ENCODE data around the gene MACIR.
A peak's percentile ranks its signal among the peaks of the same experiment; 100 is the strongest.
"Not testable (repeated sequence)": the region's sequence is repeated elsewhere in the genome, so short reads cannot be mapped to it uniquely, and the experiment has no call there.

Gene MACIR, protein sequence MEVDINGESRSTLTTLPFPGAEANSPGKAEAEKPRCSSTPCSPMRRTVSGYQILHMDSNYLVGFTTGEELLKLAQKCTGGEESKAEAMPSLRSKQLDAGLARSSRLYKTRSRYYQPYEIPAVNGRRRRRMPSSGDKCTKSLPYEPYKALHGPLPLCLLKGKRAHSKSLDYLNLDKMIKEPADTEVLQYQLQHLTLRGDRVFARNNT

DNA sequence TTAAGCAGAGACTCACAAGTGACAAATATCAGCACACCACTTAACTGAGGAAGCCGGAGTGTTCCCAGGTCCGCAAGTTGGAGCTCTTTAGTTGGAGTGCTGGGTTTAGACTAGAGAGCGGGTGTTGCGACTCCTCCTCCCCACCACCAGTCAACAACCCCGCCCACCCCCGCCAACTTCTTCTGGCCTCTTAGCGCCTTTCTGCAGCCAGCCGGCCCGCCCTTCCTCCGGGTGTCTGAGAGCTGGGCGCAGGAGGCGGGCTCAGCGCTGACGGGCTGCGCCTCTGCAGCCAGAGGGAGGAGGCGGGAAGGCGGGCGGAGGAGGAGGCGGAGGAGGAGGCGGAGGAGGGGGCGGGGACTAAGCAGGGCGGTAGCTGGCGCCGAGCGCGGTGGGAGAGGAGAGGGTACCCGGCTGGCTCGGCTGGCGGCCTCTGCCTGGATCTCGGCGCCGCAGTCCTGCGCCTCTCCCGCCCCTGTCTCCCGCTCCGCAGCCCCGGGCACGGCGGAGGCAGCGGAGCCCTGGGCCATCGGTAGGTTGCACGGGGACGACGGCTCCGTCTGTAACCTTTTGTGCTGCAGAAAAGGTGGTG is at the start of gene MACIR:
TSS of gene MACIR (plus strand) at position 396 of the 589 bp plus-strand sequence. CDS start 17,157 bp downstream, outside the sequence.
- peak; percentile 71 to 95 (median 79) for DNase-seq (ENCODE audit: low read depth in 3 of 3)

DNA sequence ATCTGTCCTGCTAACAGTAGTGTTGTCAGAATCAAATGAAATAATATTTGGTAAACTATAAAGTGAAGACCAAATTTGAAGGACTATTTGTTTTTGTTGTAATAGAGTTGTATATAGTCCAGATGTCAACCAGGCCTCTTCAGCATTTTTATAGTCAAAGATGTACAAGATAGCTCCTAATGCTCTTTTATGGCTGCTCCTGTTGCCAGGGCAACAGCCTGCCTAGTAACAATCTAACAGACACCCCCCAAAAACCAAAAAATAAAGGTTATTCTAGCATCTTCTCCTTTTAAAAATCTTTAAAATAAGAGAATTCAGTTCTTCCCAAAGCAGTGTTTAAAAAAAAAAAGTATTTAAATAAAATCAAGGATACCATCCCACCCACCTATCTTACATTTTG is 49.5 kb upstream of the MACIR start:
- DNase-seq (ENCODE audit: low read depth in 3 of 3) = no peak

DNA sequence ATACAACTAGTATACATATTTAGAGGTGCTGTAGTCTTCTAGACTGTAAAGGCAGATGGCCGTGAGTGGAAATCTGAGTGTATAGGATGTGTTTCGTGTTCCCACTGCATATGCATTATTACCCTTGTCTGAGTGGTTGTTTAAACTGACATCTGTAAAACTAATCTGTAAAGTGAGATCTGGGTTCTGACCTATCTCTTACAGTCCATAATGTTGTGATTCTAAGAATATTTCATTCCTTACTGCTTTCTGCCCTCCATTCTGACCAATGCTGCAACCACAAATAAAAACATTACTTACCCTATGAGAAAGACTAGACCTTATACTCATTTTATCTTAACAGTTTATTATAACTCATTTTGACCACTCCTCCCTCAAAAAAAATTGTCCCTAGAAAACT is 47.6 kb upstream of the MACIR start:
- DNase-seq (ENCODE audit: low read depth in 3 of 3) = no peak

DNA sequence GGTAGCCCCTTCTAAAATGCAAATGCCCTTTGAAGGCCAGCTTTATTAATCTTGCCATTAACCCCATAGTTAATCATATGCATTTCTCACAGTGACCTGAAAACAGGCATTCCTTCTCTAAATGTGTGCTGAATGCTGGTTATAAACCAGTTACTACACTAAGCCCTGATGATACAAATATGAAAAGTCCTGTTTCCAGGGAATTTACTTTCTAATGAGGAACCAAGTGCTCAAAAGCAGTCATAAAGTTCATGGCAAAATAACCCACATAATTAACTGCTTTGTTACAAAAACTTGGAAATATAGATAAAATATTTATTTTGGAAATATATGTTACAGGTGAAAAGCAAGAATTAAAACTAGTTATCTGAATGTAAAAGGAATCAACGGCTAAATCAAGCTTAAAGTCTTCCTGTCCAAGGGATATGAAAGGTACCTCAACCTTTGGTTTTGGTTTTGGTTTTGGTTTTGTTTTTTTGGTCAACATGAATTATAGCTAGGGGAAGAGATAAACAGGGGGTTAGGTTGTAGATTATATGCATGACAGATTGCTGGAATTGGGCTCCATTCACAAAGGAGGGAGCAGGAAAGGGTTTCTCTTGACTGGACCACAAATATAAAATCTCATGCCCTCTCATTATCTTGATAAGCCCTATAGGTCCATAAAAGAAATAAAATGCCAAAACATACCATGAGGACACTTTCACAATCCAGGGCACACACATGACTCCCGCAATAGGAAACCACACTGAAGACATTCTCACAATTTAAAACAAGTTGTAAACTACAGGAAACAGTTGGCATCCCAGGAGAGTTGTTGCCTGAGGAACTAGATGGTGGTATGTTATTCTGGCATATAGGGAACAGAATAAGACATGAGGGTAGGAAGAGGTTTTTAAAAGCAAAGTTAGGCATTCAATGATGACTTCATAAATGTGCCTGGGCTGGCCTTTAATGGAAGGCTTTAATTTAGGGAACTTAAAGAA is 46.7 kb upstream of the MACIR start:
- no peak for DNase-seq (ENCODE audit: low read depth in 3 of 3)

DNA sequence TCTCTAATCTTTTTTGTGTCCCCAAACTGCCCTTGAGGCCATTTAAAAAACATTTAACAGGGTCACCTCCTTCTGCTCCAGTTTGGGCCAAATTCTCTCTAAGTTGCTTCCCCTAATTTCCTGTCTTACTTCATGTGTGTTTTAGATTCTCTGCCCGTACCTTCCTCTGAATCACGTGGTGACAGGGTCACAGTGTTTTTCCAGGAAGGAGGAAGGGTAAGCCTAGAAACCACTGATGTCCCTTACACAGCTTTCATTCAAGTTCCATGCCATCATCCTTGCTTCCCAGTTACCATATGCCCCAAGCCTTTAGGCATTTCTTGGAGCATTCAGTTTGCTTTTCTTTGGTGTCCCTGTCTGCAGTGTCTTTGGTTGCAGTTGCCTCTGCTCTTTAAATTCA is 42.4 kb upstream of the MACIR start:
- no peak for DNase-seq (ENCODE audit: low read depth in 3 of 3)

DNA sequence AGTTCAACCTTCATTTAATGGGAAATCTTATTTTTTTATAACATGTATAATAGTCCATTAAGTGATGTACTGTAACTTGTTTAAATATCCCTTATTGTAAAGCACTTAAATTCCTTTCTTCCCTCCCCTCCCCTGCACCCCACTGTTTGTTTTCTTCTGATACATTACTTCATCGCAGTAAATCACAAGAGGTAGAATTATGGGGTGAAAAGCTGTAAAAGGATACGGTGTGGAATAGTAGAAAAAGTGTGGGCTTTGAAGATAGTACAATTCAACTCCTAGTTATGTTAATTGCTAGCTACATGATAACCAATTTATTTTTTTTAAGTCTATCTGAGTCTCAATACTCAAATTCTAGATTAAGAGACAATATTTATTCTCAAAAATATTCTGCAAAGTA is 41.9 kb upstream of the MACIR start:
- no peak for DNase-seq (ENCODE audit: low read depth in 3 of 3)

DNA sequence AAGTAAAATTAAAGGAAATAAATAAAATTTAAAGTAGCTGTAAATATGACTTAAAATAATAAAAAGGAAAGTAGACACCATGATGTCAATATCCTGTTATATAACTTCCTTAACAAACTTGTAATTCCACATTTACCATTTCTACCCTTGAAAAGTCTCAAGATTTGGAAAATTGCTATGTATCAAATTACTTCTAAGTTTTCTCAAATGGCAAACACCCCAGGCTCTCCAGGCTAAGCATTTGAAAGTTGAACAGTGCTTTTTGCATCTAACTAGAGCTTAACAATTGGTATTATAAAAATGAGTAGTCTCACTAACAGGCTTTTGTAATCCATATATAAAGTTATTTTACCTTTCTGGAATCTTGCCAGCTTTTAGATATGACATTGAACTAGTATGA is 41.5 kb upstream of the MACIR start:
- DNase-seq (ENCODE audit: low read depth in 3 of 3) = no peak

DNA sequence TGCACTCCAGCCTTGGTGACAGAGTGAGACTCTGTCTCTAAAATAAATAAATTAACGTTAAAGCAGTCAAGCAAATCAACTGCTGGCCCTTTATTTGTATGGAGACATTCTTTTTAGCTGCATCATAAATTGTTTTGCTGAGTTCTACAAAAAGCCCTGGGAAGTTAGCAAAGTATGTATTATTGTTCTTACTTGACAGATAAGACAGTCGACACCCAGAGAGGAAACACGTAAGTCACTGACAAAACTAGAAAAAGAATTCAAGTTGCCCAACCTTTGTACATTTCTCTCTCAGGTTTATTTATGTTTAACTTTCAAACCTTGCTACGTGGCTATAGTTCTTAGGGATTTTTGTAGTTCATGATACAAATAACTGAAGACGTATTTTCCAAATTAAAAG is 40.4 kb upstream of the MACIR start:
- no peak for DNase-seq (ENCODE audit: low read depth in 3 of 3)

DNA sequence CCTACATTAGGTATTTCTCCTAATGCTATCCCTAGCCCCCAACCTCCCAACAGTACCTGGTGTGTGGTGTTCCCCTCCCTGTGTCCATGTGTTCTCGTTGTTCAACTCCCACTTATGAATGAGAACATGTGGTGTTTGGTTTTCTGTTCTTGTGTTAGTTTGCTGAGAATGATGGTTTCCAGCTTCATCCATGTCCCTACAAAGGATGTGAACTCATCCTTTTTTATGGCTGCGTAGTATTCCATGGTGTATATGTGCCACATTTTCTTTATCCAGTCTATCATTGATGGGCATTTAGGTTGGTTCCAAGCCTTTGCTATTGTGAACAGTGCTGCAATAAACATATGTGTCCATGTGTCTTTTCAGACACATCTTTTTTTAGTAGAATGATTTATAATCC is 39.5 kb upstream of the MACIR start:
- not testable (repeated sequence) for DNase-seq (ENCODE audit: low read depth in 3 of 3)

DNA sequence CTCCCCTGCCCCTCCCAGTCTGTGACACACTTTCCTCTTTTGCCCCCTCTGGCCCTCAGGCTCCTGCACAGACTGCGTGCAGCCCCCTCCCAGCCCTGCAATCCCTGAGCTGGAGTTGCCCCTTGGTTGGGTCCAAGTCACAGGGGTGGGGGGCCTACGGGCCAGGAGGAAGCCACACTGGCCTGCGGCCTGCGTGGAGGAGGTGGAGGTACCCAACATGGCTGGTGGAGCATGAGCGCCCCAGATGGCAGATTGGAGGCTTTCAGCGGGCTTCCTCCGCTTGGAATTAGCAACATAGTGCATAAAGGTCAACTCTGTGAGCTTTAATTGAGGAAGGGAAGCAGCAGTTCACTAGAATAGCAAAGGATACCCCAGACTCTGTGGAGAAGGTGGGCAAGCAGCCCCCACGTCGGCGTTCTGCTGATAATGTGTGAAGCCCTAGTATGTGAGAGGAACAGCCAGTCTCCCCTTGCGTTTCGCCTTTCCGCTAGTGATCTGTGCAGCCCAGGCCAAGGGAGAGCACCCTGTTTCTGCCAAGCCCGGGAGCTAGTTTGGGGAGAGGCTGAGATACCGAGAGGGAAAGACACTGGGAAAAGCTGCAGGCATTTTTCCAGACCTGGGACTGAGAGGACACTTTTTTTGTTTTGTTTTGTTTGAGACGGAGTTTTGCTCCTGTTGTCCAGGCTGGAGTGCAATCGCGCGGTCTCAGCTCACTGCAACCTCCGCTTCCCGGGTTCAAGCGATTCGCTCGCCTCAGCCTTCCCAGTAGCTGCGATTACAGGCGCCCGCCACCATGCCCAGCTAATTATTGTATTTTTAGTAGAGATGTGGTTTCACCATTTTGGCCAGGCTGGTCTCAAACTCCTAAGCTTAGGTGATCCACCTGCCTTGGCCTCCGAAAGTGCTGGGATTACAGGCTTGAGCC is 35.3 kb upstream of the MACIR start:
- DNase-seq (ENCODE audit: low read depth in 3 of 3) = no peak

DNA sequence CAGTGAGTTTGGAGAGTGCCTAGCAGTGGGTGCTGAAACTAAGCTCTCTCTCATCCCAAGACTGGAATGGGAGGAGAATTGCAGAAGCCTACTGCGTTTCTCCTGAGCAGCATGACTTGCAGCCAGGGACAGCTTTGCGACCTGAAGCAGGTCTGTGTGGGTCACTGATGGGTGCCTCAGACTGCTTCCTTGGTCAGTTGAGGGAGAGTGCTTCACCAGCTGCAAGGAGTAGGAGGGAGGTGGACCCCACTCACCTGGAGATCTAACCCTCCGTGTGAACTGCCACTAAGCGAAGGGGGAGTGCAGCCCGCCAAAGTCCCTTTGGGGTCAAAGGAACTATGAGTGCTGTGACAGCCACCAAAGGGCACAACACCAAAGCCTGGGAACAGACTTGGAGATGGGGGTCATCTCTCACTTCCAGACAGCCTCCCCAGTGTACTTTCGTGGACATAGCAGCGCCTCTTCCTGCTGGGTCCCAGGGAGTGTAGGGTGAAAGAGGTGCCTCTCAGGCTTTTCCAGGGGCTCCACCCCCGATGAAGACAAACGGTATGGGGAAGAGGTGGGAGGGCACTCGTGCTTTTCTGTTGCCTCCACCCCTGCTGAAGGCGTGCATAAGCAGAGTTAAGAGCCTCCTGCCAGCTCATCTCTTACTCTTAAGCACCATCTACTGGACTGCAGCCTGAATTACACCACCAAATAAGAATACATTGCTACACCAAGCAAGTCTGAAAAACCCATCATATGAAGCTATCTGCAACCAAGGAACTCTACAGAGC is 34.3 kb upstream of the MACIR start:
- peak in 1 of 3 experiments; percentile 9 for DNase-seq (ENCODE audit: low read depth in 3 of 3)

DNA sequence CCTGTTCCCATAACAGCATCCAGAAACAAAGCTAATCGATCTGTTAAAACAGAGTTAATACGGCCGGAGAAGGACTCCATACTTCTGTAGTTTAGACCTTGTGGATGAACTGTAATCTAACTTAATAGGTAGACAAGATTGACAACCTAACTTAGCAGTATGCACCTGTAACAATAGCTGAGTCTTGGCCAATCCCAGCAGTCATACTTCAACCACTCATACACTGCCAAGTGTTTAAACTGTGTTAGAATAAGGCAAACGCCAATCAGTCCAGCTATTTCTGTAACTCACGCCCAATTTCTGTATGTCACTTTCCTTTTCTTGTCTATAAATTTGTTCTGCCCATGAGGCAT is 33.7 kb upstream of the MACIR start:
- no peak for DNase-seq (ENCODE audit: low read depth in 3 of 3)

DNA sequence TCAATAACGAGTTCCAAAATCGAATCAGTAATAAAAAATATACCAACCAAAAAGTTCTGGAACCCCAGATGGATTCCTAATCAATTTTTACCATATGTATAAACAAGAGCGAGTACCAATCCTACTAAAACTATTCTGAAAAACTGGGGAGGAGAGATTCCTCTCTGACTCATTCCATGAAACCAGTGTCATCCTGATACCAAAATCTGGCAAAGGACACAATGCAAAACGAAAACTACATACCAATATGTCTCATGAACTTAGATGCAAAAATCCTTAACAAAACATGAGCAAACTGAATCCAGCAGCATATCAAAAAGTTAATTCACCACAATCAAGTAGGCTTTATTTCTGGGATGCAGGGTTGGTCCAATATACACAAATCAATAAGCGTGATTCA is 30.5 kb upstream of the MACIR start:
- DNase-seq (ENCODE audit: low read depth in 3 of 3) = no peak

DNA sequence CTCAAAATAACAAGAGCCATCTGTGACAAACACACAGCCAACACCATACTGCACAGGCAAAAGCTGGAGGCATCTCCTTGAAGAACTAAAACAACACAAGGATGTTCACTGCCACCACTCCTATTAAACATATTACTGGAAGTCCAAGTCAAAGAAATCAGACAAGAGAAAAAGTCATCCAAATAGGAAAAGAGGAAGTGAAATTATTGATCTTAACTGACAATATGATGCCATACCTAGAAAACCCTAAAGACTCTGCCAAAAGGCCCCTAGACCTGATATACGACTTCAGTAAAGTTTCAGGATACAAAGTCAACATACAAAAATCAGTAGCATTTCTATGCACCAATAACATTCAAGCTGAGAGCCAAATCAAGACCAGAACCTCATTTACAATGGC is 30.0 kb upstream of the MACIR start:
- DNase-seq (ENCODE audit: low read depth in 3 of 3) = no peak

DNA sequence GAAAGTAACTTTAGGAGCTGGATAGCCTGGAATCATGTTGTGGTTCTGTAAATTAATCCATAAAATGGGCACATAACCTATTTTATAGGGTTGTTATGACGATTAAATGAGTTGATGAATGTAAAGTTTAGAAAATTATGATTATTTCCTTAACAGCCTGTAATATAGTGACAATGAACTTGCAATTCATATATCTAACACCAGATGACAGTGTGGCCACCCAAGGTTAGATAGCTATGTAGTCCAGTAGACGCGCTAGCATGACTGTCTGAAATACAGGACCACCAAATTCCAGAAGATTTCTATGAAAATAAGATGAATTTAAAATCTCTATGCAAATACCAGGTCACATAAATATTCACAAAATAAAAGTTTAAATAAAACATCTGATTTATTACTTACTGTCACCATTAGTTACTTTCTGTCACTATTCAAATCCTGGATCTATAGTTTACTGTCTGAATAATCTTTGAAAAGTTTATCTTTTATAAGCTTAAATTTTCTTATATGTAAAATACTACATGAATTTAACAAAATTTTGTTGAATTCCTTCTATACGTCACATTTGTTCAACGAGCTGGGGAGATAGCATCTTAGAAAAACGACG is 26.1 kb upstream of the MACIR start:
- DNase-seq (ENCODE audit: low read depth in 3 of 3) = no peak

DNA sequence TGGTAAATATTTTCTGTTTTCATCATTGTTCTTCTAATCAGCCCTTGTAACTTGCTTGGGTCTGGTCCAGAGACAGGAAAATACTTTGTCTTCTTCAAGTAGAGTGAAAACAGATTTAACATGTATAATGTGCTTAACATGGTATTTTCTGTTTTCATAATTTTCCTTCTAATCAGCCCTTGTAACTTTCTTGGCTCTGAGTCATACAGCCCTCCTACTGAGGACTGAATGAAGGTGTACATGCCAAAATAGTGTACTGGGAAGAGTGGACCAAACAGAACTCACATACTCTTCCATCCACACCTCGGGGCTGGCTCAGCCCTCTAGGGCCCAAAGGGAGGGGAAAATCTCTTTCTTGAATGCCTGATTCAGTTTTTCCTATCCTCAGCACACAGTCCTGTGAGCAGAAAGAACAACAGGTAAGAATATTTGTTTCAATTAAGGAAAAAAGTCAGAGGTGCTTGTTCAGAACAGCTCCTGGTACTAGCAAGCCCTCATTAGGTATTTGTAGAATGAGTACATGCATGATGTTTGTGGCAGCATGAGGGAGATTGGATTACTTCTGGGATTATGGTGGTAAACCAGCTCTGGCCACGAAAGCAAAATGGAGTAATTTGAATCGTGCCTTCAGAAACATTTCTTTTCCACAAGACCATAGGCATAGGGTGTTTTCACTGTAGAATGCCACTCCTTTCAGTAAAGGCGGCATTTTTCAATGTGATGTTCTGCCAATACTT is 24.2 kb upstream of the MACIR start:
- DNase-seq (ENCODE audit: low read depth in 3 of 3) = no peak

DNA sequence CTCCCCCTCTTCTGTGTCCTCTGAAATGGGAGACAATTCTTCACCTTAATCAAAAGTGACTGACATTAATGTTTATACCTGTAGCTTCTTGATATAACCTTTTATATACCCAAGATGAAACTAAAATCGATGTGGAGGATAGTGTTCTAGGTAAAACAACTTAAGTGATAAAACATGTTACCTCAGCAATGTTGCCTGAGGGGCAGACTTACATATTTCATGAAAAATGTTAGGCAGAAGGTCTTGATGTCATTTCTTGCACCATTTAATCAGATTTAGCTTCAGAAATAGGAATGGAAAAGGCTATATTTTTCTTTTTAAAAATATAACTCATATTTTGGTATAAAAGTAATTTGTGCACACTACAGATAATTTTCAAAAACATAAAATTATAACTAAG is 22.7 kb upstream of the MACIR start:
- no peak for DNase-seq (ENCODE audit: low read depth in 3 of 3)

DNA sequence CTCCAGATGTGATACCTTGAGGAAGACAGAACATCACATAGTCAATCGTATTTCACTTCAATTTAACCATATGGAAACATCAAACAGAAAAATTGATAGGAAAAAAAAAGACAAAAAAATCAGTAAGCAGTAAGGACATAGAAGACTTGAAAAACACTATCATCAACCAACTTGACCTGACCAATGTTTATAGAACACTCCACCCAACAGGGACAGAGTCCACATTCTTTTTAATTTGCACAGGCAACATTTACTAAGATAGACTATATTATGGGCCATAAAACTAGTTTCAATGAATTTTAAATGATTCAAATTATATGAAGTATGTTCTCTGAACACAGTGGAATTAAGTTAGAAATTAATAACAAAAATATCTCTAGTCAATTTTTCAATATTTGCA is 20.8 kb upstream of the MACIR start:
- DNase-seq (ENCODE audit: low read depth in 3 of 3) = no peak

DNA sequence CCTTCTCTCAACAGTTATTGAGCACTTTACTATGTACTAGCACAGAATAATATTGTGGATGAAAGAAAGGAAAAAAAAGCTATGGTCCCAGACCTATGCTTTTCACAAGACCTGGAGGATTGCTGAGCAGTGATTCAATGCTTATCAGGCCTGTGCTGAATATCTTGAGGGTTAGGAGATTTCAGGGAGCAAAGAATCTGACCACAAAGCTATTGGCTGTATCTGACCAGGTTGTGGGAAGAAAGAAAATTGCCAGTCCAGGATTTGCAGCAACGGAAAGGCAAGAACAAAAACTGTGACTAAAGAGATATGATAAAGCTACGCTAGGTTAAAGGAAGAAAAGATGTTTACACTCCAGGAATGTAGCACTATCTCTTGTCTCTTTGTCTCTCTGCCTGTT is 14.9 kb upstream of the MACIR start:
- DNase-seq (ENCODE audit: low read depth in 3 of 3) = no peak

DNA sequence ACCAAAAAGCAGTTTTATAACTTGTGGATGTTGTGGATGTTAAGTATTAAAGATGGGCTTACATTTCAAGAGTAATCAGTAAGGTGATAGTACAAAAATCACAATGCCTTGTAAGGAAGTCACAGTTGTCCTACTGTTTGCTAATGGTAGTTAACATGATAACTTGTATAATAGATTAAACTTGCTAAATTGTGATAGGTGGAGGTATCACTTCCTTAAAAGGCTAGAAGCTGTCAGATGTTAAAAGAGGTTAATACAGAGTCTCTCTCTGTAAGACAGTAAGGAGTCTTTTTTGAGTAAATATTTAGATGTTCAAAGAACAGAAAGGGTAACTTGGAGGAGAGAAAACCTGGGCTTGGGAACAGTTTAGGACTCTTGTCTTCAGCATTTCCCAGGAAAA is 14.2 kb upstream of the MACIR start:
- no peak for DNase-seq (ENCODE audit: low read depth in 3 of 3)
